22Rv1 (cell line): ENCODE results near the gene NIPSNAP2.
"Not testable (repeated sequence)": the region's sequence is repeated elsewhere in the genome, so short reads cannot be mapped to it uniquely, and the experiment has no call there.

ENCODE experiments used
- H3K27ac ChIP-seq: fragments of 450-650 bp; 2 replicates; pipeline ENCODE4 v1.5.1; 2017
- ZFX ChIP-seq: fragments of 450-650 bp; IDR thresholded peaks from 2 replicates; pipeline ENCODE4 v1.6.1; 2017; ENCODE audit warnings: antibody characterized with exemption, borderline replicate concordance
- TF ChIP-seq, protein P1 (sequence below): fragments of 450-650 bp; IDR thresholded peaks from 2 replicates; pipeline ENCODE4 v1.5.1; 2017; ENCODE audit warnings: mild to moderate bottlenecking

The NIPSNAP2 gene

DNA sequence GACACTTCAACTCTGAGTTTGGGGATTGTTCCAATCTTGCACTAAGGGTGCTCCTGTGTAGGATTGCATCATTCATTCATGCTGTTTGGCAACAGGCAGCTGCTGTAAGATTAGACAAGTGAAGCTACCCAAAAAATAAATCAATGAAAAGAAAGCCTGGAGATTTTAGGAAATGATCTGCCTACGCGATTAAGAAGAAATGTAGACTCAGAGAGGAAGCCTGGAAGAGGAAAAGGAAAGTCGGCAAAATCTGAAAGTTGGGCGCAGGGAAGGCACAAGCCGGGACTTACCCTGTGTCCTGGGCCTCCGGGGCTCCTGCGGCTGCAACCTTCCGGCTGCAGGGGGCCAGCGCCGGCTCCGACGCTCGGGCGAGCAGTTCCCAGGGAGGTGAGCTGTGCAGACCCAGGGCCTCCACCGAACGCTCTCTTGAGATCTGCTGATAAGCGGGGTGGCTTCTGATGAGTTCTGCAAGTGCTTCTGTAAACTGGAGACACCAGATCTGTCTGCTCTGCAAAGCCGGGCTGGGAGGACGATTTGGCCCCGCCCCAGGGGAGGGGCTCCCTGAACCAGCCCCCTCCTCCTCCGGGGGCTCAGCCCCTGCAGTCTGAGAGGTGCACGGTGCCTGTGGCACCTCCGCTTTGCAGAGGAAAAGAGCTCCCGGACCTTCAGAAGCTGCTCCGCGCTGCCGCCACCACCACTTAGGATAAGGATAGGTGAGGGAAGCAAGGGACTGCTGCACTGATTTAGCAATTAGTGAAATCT, 69.5 kb downstream of the NIPSNAP2 start:
- no peak for TF ChIP-seq ZFX
- TF ChIP-seq, protein P1, sequence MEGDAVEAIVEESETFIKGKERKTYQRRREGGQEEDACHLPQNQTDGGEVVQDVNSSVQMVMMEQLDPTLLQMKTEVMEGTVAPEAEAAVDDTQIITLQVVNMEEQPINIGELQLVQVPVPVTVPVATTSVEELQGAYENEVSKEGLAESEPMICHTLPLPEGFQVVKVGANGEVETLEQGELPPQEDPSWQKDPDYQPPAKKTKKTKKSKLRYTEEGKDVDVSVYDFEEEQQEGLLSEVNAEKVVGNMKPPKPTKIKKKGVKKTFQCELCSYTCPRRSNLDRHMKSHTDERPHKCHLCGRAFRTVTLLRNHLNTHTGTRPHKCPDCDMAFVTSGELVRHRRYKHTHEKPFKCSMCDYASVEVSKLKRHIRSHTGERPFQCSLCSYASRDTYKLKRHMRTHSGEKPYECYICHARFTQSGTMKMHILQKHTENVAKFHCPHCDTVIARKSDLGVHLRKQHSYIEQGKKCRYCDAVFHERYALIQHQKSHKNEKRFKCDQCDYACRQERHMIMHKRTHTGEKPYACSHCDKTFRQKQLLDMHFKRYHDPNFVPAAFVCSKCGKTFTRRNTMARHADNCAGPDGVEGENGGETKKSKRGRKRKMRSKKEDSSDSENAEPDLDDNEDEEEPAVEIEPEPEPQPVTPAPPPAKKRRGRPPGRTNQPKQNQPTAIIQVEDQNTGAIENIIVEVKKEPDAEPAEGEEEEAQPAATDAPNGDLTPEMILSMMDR: peak; percentile 27; the same call in 1 of the 2 replicates
- H3K27ac ChIP-seq: peak overlapping the region; percentile 81

DNA sequence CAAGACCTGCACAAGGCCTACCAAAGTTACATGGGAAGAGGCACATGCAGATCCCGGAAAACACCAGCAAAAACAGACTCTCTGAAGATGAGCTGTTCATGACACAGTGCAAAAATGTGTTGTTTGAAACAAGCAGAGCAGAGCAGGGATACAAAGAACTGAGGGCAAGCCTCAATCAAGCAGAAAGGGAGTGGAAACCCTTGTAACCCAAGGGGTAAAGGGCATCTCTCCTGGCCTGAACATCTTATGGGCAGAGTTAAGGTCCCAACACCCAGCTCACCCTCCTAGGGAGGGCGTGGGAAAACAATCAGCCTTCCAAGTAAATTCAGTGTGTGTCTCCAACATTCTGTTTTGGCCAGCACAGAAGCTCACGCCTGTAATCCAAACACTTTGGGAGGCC, 76.3 kb downstream of the NIPSNAP2 start:
- H3K27ac ChIP-seq: no peak overlapping the region
- TF ChIP-seq ZFX: no peak
- TF ChIP-seq, protein P1: no peak

DNA sequence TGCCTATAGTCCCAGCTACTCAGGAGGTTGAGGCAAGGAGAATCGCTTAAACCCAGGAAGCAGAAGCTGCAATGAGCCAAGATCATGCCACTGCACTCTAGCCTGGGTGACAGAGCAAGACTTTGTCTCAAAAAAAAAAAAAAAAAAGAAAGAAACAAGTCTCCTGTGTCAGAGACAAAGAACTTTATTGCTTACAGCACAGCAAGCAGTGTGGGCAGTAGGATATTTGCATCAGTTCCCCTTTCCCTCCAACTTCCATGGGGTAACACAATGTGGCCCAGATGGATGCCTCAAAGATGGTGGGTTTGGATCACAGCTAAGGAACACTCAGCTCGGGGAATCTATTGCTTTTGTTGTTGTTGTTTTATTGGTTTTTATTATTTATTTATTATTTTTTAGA, 81.4 kb downstream of the NIPSNAP2 start:
- H3K27ac ChIP-seq: not testable (repeated sequence)

DNA sequence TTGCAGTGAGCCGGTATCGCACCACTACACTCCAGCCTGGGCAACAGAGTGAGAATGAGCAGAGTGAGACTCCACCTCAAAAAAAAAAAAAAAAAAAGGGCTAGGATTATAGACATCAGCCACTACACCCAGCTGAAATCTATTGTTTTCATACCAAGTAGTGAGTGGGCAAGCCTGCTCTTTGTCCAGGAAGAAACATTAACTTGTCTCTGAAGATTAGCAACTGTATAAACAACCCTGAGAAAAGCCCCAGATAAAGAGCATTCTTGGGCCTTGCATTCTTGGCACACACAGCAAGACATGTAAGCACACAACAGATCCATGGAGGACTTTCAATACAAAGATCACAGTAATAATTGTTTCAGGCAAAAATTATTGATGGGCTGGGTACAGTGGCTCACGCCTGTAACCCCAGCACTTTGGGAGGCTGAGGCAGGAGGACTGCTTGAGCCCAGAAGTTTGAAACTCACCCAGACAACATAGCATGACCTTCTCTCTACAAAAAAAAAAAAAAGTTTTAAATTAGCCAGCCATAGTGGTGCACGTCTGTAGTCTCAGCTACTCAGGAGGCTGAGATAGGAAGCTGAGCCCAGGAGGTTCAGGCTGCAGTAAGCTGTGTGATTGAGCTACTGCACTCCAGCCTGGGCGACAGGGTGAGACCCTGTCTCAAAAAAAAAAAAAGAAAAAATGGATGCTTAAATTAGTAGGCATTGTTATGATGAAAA, 82.5 kb downstream of the NIPSNAP2 start:
- TF ChIP-seq, protein P1: no peak
- no peak for TF ChIP-seq ZFX
- H3K27ac ChIP-seq: no peak overlapping the region

DNA sequence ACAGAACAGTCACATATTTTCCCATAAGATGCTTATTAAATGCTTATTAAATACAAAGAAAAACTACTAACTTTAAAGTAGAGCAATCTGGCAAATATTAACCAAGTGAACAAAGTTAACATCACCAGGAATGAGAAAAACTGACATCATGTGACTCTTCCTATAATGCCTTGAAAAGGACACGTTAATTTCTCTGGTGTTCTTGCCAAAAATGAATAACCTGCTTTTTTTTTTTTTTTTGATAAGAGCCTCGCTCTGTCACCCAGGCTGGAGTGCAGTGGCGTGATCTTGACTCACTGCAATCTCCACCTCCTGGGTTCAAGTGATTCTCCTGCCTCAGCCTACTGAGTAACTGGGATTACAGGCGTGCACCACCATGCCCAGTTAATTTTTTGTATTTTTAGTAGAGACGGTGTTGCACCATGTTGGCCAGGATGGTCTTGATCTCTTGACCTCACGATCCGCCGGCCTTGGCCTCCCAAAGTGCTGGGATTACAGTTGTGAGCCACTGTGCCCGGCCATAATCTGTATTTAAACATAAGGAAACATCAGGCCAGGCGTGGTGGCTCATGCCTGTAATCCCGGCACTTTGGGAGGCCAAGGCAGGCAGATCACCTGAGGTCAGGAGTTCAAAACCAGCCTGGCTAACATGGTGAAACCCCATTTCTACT, 83.2 kb downstream of the NIPSNAP2 start:
- 0 out of 2 replicates have a peak overlapping the region, but pooled peaks have one; percentile 90 for H3K27ac ChIP-seq

DNA sequence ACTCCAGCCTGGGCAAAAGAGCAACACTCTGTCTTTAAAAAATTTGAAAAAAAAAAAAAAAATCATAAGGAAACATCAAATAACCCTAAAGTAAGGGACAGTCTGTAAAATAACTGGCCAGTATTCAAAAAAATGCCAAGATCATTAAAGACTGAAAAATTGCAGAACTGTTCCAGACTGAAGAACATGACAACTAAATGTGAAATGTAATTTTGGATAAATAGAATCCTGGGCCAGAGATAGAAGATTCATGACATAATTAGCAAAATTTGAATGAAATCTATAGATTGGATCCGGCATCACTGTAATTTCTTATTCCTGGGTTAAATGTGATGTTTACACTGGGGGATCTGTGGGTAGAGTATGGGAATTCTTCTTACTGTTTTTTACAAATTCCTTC, 83.9 kb downstream of the NIPSNAP2 start:
- peak overlapping the region; percentile 90 for H3K27ac ChIP-seq
- TF ChIP-seq, protein P1: no peak
- TF ChIP-seq ZFX: no peak

DNA sequence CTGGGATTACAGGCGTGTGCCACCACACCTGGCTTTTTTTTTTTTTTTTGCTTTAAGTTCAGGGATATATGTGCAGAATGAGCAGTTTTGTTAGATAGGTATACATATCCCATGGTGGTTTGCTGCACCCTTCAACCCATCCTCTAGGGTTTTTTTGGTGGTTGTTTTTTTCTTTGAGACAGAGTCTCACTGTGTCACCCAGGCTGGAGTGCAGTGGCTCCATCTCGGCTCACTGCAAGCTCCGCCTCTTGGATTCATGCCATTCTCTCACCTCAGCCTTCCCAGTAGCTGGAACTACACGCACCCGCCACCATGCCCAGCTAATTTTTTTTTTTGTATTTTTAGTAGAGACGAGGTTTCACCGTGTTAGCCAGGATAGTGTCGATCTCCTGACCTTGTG, 84.4 kb downstream of the NIPSNAP2 start:
- TF ChIP-seq, protein P1: 0 out of 2 replicates have a peak, but pooled peaks have one; percentile 15
- H3K27ac ChIP-seq: peak overlapping the region; percentile 90
